OCI-LY7 (cell line): ENCODE results near the gene RALGAPA2.

Experiments used
- EZH2phosphoT487 ChIP-seq: fragments of 200-600 bp; sonication (generic); IDR thresholded peaks from 2 replicates; pipeline ENCODE4 v1.6.1; 2018; ENCODE audit warnings: low read depth, borderline replicate concordance, mild to moderate bottlenecking, mixed run types, antibody characterized with exemption, low read length, moderate library complexity, mixed read lengths
- TF ChIP-seq, protein P1 (sequence below): fragments of 200-600 bp; sonication (generic); conservative IDR thresholded peaks from 2 replicates; pipeline ENCODE4 v1.5.1; 2014; ENCODE audit warnings: mild to moderate bottlenecking, antibody characterized with exemption, low read length, moderate library complexity, mixed read lengths

DNA sequence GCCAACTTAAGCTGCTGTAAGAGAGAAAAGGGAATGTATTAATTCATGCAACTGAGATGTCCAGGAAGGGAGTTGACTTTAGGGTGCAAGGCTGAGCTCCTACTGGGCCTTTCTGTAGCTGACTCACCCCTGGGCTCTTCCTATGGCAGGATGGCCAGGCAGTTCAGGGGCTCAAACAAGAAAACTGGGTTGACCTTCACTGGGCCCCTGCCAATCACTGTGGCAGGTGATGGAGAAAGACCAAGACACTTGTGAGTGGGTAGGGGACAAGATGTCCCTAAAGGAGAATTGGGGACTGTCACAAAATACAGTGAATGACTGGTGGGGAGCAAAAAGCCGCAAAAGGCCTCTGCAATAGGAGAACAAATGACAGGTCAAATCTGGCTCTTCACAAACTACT is 21.5 kb upstream of the RALGAPA2 start:
- TF ChIP-seq, protein P1, sequence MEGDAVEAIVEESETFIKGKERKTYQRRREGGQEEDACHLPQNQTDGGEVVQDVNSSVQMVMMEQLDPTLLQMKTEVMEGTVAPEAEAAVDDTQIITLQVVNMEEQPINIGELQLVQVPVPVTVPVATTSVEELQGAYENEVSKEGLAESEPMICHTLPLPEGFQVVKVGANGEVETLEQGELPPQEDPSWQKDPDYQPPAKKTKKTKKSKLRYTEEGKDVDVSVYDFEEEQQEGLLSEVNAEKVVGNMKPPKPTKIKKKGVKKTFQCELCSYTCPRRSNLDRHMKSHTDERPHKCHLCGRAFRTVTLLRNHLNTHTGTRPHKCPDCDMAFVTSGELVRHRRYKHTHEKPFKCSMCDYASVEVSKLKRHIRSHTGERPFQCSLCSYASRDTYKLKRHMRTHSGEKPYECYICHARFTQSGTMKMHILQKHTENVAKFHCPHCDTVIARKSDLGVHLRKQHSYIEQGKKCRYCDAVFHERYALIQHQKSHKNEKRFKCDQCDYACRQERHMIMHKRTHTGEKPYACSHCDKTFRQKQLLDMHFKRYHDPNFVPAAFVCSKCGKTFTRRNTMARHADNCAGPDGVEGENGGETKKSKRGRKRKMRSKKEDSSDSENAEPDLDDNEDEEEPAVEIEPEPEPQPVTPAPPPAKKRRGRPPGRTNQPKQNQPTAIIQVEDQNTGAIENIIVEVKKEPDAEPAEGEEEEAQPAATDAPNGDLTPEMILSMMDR = no peak
- TF ChIP-seq EZH2phosphoT487 = no peak
